ENCODE measurements around the gene HIP1. TPM values are rescaled to one million over a fixed set of nuclear protein-coding genes. Genes with fewer than 3 reads are reported as not detected.
"Not testable (repeated sequence)": the region's sequence is repeated elsewhere in the genome, so short reads cannot be mapped to it uniquely, and the experiment has no call there.

Gene HIP1
- polyA plus RNA-seq, 3 donors = 30.2 to 35.6 (median 33.1) TPM

- DNase-seq = no peak
Observed at GRCh38 chr7:75687246-75688088, 51.3 kb downstream of the HIP1 start.

- no peak for DNase-seq
Observed at GRCh38 chr7:75686551-75686950, 52.2 kb downstream of the HIP1 start.

DNA sequence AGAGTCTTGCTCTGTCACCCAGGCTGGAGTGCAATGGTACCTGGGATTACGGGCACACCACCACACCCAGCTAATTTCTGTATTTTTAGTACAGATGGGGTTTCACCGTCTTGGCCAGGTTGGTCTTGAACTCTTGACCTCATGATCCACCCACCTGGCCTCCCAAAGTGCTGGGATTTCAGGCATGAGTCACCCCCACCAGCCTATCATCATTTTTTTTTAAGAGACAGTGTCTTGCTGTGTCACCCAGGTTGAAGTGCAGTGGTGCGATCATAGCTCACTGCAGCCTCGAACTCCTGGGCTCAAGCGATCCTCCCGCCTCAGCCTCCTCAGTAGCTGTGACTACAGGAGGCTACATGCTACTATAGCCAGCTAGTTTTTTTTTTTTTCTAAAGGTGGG lies 56.7 kb downstream of the HIP1 start:
- not testable (repeated sequence) for DNase-seq

- DNase-seq = no peak
Observed at GRCh38 chr7:75679060-75679459, 59.7 kb downstream of the HIP1 start.

- DNase-seq = no peak
Observed at GRCh38 chr7:75669579-75669978, 69.2 kb downstream of the HIP1 start.

- no peak for DNase-seq
Observed at GRCh38 chr7:75667938-75668337, 70.8 kb downstream of the HIP1 start.

GRCh38 chr7:75663302-75663907 lies 75.3 kb downstream of the HIP1 start:
- DNase-seq = no peak

- DNase-seq = no peak
Observed at GRCh38 chr7:75662579-75663301, 76.0 kb downstream of the HIP1 start.

DNA sequence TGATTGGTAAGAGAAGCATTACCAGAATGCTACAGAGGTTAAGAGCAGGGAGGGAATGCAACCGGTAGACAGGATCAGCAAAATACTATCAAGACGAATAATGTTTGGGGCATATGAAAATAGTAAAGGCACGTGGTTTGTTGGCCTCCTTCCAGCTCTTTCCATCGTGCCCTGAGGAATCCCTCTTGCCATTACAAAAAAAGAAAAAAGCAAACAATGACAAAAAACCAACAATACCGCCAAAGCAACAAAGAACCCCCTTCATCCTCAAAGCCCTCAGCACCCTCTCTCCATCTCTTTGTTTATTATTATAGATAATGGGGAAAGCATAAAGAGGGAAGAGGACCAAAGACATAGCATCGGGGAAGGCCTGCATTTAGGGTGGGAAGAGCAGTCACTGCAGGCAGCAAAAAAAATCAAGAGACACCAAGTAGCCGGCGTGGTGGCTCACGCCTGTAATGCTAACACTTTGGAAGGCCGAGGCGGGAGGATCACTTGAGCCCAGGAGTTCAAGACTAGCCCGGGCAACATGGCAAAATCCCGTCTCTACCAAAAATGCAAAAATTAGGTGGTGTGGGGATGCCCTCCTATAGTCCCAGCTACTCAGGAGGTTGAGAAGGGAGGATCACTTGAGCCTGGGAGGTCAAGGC lies 78.0 kb downstream of the HIP1 start:
- DNase-seq = no peak

GRCh38 chr7:75658802-75659201 lies 79.9 kb downstream of the HIP1 start:
- DNase-seq = no peak

DNA sequence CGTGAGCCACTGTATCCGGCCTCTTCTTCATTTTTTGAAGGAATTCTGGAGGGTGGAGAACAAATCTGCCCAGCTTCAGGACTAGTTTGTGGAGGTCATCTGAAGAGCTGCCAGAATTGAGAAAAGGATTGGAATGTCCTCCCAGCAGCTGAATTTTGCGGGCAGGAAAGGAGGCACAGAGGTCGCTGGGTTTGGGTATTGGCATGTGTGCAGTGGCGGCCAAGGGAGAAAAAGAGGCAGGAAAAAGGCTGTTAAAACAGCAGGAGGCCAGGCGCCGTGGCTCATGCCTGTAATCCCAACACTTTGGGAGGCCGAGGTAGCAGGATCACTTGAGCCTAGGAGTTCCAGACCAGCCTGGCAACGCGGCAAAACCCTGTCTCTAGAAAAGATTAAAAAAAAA lies 80.4 kb downstream of the HIP1 start:
- no peak for DNase-seq

GRCh38 chr7:75657866-75658265 lies 80.9 kb downstream of the HIP1 start:
- DNase-seq = no peak

GRCh38 chr7:75656740-75657139 lies 82.0 kb downstream of the HIP1 start:
- no peak for DNase-seq

DNA sequence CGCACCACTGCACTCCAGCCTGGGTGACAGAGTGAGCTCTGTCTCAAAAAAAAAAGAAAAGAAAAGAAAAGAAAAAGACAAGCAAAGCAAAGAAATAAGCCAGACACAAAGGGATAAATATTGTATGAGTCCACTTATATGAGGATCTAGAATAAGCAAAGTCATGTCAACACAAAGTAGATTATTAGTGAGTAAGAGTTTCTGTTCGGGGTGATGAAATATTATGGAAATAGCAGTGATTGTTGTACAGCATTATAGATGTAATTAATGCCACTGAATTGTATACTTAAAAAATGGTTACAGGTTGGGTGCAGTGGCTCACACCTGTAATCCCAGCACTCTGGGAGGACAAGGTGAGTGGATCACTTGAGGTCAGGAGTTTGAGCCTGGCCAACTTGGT lies 83.2 kb downstream of the HIP1 start:
- no peak for DNase-seq

DNA sequence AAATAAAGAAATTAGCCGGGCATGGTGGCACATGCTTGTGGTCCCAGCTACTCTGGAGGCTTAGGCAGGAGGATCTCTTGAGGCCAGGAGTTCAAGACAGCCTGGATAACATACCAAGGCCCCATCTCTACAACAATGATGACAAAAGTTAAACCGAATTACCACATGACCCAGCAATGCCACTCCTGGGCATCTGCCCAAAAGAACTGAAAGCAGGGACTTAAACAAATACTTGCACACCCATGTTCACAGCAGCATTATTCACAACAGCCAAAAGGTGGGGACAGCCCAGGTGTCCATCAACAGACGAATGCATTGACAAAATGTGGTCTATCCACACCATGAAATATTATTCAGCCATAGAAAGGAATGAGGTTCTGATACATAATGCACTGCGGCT lies 83.9 kb downstream of the HIP1 start:
- no peak for DNase-seq

GRCh38 chr7:75653651-75654050 lies 85.1 kb downstream of the HIP1 start:
- DNase-seq = no peak

DNA sequence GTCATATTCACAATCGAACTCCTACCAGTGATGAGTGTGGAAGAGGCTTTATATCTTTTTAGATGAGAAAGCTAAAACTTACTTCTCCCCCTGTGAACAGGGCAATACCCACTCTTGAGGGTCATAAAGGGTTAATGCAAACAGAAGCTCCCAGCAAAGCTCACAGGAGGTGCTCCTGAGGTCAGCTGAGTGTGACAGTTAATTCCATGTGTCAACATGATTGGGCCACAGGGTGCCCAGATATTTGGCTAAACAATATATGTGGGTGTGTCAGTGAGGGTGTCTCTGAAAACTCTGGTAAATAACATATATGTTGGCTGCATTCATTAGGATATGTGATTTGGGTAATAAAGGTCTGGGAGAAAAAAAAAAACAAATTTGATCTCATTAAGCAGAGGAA lies 86.0 kb downstream of the HIP1 start:
- no peak for DNase-seq

DNA sequence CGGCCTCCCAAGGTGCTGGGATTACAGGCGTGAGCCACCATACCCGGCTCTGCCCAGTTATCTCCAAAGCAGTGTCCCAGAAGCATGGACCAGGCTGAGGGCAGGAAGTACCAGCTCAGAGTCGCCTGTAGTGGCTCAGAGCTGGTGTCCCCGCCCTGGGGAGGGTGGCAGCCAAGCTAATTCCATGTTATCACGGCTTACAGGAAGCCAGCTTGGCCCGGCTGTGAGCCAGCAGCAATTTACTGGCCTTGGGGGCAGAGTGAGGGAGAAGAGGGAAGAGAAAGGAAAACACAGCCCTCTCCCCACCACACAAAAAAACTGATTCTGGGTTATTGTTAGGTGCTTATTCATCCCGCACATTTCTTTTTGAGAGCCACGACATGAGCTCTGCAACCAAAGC lies 88.1 kb downstream of the HIP1 start:
- no peak for DNase-seq

DNA sequence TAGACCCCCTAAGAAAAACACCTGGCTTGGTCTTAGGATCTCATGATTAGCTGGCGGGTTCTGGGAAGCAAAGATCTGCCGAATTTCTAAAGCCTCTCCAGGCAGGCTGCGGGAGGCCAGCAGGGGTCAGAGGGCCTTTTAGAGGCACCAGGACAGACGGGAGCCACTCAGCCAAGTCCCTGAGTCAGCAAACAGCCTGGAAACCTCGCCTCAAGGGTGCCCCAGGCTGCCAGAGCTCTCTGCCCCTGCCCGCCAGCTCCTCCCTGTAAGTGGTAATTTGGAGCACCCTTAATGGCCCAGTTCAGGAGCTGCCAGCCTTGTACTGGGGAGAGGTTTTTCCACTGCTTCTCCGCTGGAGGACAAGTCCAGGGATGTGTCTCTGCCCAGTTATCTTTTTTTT lies 88.7 kb downstream of the HIP1 start:
- DNase-seq = no peak

DNA sequence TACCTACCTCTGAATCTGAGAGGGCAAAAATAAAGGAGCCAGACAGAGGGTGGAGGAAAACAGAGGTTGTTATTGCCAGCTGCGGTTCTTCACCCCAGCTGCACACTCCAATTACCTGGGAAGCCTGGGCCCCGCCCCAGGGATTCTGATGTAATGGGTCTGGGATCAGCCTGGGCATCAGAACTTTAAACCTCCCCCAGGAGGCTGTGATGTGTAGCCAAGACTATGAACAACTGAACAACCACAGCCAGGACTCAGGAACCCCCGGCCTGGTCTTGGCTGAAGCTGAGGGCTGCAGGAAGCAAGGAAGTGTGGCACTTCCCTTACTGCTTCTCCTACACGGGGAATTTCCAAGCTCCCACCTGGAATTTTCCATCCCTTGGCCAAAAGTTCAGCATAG lies 89.3 kb downstream of the HIP1 start:
- no peak for DNase-seq

- DNase-seq = no peak
Observed at GRCh38 chr7:75647709-75648438, 90.9 kb downstream of the HIP1 start.

DNA sequence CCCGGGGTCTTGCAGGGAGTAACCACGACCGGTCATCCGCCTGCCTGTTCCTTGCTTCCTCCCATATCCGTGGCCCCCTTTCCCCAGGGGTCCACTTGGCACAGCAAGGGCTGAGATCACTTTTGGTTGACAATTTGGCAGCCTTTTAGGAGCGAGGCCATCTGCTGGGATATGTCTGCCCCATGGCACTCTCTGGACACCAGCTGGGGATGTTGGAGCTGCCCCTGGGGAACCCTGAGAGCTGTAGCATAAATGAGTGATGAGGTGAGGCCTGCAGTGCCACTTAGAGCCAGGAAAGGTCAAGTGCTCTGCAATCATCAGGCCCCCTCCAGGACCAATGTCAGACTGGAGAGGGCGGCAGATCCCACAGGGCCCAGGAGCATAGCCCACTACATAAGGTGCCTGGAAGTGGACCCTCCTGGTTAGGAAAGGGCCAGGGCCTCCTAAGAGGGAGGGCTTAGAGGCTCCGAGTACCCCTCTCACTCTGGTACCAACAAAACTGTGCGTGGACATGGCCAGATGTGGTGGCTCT lies 92.1 kb downstream of the HIP1 start:
- DNase-seq = no peak
